ENCODE data around the gene PFKFB4.

DNA sequence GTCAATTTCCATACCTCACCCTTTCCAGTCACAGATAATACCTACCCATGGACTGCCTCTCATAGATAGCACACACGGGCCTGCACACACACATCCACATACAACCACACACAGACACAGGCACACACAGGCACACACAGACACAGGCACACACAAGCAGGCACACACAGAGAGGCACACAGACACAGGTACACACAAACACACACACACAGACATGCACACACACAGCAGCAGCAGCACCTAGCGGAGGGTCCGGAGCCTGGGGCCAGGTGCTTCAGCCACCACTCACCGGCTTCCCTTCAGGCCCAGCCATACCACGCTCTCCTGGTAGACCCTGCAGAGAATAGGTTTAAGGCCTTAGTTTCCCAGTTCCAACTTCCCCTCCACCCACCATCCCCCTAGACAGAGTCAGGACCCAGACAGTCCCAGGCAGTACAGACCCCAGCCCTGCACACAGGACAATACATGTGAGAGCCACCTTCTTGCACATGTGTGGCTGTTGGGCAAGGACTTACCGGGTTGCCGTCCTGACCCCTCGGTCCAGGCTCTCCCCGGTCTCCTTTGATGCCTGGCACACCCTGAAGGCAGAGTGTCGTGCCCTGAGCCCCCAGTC lies 17.5 kb upstream of the PFKFB4 start:
- TF ChIP-seq CTCF (IDR thresholded peaks at IDR 0.05), result no peak
- no peak for TF ChIP-seq EZH2 (IDR thresholded peaks at IDR 0.05; ENCODE audit: borderline replicate concordance, insufficient read depth, low read depth, low read length, poor library complexity, severe bottlenecking)

Data from B cell (primary cell).